Measurements from ENCODE around the gene DYNLL2. TPM values are rescaled to one million over a fixed set of nuclear protein-coding genes. Genes with fewer than 3 reads are reported as not detected.

Gene DYNLL2
- polyA plus RNA-seq, 1 experiment: 13.1 TPM

DNA sequence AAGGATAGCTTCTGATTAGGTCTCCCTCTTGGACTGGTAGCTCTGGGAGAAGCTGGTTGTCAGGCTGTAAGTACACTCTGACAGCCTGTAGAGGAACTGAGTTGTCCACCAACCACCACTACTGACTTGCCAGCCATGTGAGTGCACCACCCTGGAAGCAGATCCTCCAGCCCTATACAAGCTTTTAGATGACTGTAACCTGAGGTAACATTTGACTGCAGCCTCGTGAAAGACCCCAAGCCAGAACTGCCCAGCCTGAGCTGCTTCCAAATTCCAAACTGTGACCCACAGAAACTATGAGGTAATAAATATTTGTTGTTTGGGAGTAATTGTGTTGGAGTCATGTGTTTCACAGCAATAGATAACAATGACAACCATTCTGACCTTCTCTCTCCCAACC lies 30.8 kb upstream of the DYNLL2 start:
- ChIA-PET CTCF (interaction anchor here (0.8 to 1.0 kb wide), 2 partner anchors 38 to 60 kb away, joined by 3 read pairs; no protein-coding TSS in a partner anchor), POLR2A (no interaction called here)
- H3K4me3 ChIP-seq (ENCODE audit: low read depth, low read length): no peak overlapping the region
- peaks cover 3% of the 10 kb centered on the region for H3K27me3 ChIP-seq (ENCODE audit: control insufficient read depth, insufficient read depth, low read length)
- H3K36me3 ChIP-seq (ENCODE audit: control insufficient read depth, insufficient read depth, low read length): no peaks in the 10 kb centered on the region
- no peak for TF ChIP-seq CTCF (IDR thresholded peaks at IDR 0.05; ENCODE audit: insufficient read depth, low read depth, low read length)
- no peak for DNase-seq (ENCODE audit: low read depth)

- Histone ChIP-seq H3K27me3 (ENCODE audit: control insufficient read depth, insufficient read depth, low read length) (peaks cover 4% of the 10 kb centered on the region; the same call in 1 of the 2 replicates), H3K4me3 (ENCODE audit: low read depth, low read length) (no peak overlapping the region), H3K36me3 (ENCODE audit: control insufficient read depth, insufficient read depth, low read length) (no peaks in the 10 kb centered on the region)
- TF ChIP-seq CTCF (IDR thresholded peaks at IDR 0.05; ENCODE audit: insufficient read depth, low read depth, low read length): no peak
- CTCF ChIA-PET: interaction anchor here (1.0 kb wide), 1 partner anchor 59 kb away, joined by 3 read pairs; no protein-coding TSS in a partner anchor
- POLR2A ChIA-PET: no interaction called here
- no peak for DNase-seq (ENCODE audit: low read depth)
Observed at GRCh38 chr17:58052945-58053715, 30.1 kb upstream of the DYNLL2 start.

- Histone ChIP-seq H3K36me3 (ENCODE audit: control insufficient read depth, insufficient read depth, low read length) (no peaks in the 10 kb centered on the region), H3K4me3 (ENCODE audit: low read depth, low read length) (no peak overlapping the region), H3K27me3 (ENCODE audit: control insufficient read depth, insufficient read depth, low read length) (peaks cover 4% of the 10 kb centered on the region)
- DNase-seq (ENCODE audit: low read depth): no peak
- no peak for TF ChIP-seq CTCF (IDR thresholded peaks at IDR 0.05; ENCODE audit: insufficient read depth, low read depth, low read length)
- ChIA-PET POLR2A (interaction anchor here (0.7 kb wide), 1 partner anchor 324 kb away, joined by 4 read pairs; no protein-coding TSS in a partner anchor), CTCF (interaction anchor here (0.5 kb wide), 1 partner anchor 28 kb away, joined by 3 read pairs; no protein-coding TSS in a partner anchor)
Observed at GRCh38 chr17:58054641-58055040, 28.6 kb upstream of the DYNLL2 start.

- TF ChIP-seq CTCF (IDR thresholded peaks at IDR 0.05; ENCODE audit: insufficient read depth, low read depth, low read length): no peak
- POLR2A ChIA-PET: no interaction called here
- DNase-seq (ENCODE audit: low read depth): no peak
- CTCF ChIA-PET: no interaction called here
- Histone ChIP-seq H3K27me3 (ENCODE audit: control insufficient read depth, insufficient read depth, low read length) (peaks cover 6% of the 10 kb centered on the region), H3K4me3 (ENCODE audit: low read depth, low read length) (no peak overlapping the region), H3K36me3 (ENCODE audit: control insufficient read depth, insufficient read depth, low read length) (no peaks in the 10 kb centered on the region)
Observed at GRCh38 chr17:58056476-58056875, 26.7 kb upstream of the DYNLL2 start.

DNA sequence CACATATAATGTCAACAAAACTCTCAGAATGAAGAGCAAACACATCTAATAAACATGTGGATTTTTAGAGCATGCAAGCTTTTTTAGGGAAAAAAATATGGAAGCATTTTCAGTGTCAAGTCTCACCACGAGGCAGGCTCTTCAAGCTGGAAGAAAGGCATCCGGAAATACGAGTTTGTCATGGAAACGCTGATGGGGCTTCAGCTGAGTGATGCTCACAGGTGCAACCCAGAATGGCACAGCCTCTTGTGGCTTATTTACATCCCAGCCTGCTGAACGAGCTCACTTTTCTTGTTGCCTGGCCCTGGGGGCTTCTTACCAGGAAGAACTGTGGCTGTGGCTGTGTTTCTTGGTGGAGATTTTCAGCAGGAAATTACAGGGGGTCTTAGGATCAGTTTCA lies 24.1 kb upstream of the DYNLL2 start:
- Histone ChIP-seq H3K36me3 (ENCODE audit: control insufficient read depth, insufficient read depth, low read length) (no peaks in the 10 kb centered on the region), H3K27me3 (ENCODE audit: control insufficient read depth, insufficient read depth, low read length) (peaks cover 6% of the 10 kb centered on the region), H3K4me3 (ENCODE audit: low read depth, low read length) (no peak overlapping the region)
- CTCF ChIA-PET: no interaction called here
- DNase-seq (ENCODE audit: low read depth): no peak
- POLR2A ChIA-PET: interaction anchor here (0.6 kb wide), 1 partner anchor 204 kb away, joined by 15 read pairs; no protein-coding TSS in a partner anchor
- no peak for TF ChIP-seq CTCF (IDR thresholded peaks at IDR 0.05; ENCODE audit: insufficient read depth, low read depth, low read length)

Measured in BJ (cell line).